Jurkat, Clone E6-1 (cell line): ENCODE measurements around the gene CUBN.
"Not testable (repeated sequence)": the region's sequence is repeated elsewhere in the genome, so short reads cannot be mapped to it uniquely, and the experiment has no call there.

Source experiments
- DNase-seq: peaks from one replicate; pipeline ENCODE4 v3.0.0-alpha.2; 2011; ENCODE audit warnings: low read depth, low spot score
- H3K4me3 ChIP-seq: 2 replicates; pipeline ENCODE4 v1.5.1; 2011; ENCODE audit warnings: mild to moderate bottlenecking, low read length, control low read depth, moderate library complexity

The CUBN gene

GRCh38 chr10:17144032-17144431 is 14.4 kb upstream of the CUBN start:
- no peak for DNase-seq
- no peak overlapping the region for H3K4me3 ChIP-seq

DNA sequence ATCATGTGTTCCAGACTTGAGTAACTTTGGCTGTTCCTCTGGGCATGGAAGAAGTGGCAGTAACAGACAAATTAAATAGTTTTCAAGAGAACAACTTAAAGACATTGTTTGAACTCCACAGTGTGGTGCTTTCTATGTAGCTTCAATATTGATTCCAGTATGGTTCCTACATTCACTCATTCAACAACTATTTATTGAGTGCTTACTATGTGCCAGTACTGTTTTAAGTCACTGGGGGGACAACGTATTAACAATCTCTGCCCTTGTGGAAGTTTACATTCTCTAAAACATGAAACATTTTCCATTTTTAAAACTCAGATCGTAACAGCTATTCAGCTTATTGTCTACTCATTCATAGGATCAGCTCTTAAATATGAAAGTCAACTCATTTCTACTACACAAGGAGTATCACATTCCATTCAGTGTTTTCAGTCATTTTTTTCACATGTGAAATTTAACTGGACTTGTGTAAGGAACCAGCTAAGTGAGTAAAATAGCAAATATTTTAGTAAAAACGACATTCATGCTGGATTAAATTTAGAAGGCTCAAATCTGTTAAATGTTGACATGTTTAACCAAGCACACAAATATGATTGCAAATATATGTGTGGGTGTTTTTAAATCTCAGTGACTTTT is 13.6 kb upstream of the CUBN start:
- DNase-seq: no peak
- H3K4me3 ChIP-seq: no peak overlapping the region

DNA sequence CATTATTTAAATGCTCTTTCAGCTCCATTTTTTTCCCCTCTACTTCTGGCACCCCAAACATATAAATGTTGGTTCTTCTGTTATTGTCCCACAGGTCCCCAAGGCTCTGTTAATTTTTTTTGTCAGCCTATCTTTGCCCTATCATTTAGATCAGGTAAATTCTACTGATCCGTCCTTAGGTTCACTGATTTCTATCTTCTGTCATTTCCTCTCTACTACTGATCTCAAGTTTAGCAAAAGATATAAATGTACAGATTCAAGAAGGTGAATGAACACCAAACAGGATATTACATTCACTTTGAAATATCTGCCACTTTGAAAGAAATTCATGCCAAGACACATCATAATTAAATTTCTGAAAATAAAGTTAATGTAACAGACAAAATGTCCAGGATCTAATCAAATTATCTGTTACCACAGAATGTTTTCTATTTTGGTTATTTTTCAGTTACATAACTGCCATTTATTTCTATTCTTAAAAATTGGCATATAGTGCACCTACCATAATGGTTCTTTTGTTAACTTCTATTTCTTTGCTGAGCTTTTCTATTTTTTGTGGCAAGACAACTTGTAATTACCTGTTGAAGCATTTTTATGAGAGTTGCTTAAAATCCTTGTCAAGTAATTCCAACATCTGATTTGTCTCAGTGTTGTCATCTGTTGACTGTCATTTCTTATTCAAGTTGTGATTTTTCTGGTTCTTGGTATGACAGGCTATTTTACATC is 12.1 kb upstream of the CUBN start:
- DNase-seq: peak; percentile 33
- no peak overlapping the region for H3K4me3 ChIP-seq

DNA sequence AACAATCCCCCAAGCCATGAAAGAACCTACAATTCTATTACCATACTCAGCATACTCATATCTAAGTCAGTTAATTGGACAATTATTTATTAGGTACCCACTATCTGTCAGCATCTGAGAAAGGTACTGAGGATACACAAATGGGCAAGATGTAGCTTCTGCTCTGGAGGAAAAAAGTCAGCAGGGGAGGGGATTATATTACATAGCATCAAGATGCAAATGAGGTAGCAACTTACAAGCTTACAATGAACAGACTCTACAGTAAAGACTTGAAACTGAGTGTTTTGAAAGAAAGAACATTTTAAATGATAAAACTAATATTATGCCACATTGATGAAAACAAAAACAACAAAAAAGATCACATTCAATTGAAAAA is 10.8 kb upstream of the CUBN start:
- no peak for DNase-seq
- H3K4me3 ChIP-seq: no peak overlapping the region

GRCh38 chr10:17138460-17139042 is 8.9 kb upstream of the CUBN start:
- DNase-seq: no peak
- H3K4me3 ChIP-seq: no peak overlapping the region

DNA sequence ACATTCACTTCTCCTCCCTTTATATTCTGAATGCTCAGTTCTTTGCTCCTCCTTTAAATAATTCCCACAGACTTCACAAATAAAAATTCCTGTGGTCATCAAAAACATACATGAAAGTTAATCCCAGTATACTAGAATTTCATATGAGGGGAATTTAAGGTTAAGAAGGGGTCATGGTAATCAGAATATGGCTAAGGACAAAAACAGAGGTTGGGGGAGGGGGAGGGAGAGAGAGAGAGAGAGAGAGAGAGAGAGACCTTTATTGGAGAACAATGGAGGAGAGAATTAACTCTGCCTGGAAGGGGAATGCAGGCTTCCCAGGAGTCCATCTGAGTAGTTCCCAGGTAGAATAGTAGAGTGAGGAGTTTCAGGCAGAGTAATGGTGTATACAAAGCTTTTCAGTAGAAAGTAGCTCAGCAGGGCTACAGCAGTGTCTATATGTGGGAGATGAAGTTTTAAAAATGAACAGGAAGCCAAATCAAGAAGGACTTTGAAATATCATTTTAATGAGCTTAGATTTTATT is 5.2 kb upstream of the CUBN start:
- no peak for DNase-seq
- no peak overlapping the region for H3K4me3 ChIP-seq

- no peak for DNase-seq
- no peak overlapping the region for H3K4me3 ChIP-seq
Measured at GRCh38 chr10:17134282-17134681, 4.7 kb upstream of the CUBN start.

- no peak overlapping the region for H3K4me3 ChIP-seq
- DNase-seq: no peak
Measured at GRCh38 chr10:17128261-17128660, 1.4 kb downstream of the CUBN start.

DNA sequence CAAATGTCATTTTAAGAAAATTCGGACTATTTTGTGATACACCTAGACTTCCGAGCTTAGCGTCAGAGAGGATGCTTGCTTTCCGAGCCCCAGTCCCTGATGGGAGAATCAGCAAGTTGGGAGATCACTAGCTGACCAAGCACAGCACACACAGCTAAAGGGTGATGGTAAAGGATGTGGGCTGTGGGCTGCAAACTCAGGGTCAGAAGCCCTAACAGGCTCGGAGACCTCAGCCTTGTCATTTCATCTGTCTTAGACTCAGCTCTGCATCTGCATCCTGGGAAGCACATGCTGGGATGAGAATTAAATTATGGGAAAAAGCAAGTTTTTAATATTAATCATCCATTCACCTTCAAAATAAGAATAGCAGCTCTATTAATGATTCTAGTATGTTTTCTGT is 3.3 kb downstream of the CUBN start:
- no peak for DNase-seq
- no peak overlapping the region for H3K4me3 ChIP-seq

DNA sequence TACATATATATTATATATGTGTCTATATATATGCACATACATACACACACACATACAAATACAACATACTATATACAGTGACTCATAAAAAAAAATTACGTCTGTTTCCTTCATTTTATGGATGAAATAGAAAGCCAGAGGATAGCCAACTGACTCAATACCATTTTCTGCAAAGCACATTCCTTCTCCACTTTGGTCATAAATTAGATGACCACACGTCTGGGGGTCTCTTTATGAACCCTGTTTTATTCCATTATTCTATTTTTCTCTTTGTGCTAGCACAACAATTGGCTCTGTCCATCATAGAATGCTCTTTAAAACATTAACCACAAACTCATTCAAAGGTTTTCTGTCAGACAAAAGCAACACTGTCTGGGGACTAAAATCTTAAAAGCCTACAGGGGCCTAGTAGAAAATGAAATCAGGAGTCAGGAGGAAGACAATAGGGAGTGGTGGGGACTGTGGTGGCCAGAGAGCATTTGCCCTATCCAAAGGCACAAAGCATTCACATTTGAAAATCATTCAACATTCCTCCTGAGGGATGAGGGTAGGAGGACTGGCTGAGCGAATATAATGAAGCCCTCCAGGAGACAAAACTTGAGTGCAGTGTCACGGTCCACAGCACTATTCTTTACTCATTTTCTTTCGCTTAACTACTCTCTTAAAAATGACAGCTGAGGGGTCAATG is 4.3 kb downstream of the CUBN start:
- no peak for DNase-seq
- no peak overlapping the region for H3K4me3 ChIP-seq

- no peak overlapping the region for H3K4me3 ChIP-seq
- no peak for DNase-seq
Measured at GRCh38 chr10:17123961-17124360, 5.7 kb downstream of the CUBN start.

- H3K4me3 ChIP-seq: no peak overlapping the region
- DNase-seq: no peak
Measured at GRCh38 chr10:17122726-17123661, 6.6 kb downstream of the CUBN start.

DNA sequence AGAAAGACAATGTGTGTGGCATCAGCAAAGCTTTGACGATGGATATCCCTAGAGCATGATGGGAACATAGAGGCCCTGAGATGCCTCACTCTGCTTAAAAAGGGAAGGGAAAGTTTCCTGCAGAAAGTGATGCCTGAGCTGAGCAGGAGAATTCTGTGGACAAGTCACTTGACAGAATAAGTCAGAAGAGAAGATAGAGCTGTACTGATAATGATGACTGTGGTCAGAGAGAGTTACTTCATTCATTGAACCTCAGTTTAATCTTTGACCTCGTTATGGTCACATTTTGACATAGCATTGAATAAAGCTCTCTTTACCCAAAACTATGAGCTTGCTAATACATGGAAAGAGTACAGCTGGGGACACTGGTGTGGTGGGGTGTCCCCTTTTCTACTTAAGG is 7.6 kb downstream of the CUBN start:
- no peak overlapping the region for H3K4me3 ChIP-seq
- no peak for DNase-seq

- no peak for DNase-seq
- H3K4me3 ChIP-seq: no peak overlapping the region
Measured at GRCh38 chr10:17120694-17121093, 8.9 kb downstream of the CUBN start.

DNA sequence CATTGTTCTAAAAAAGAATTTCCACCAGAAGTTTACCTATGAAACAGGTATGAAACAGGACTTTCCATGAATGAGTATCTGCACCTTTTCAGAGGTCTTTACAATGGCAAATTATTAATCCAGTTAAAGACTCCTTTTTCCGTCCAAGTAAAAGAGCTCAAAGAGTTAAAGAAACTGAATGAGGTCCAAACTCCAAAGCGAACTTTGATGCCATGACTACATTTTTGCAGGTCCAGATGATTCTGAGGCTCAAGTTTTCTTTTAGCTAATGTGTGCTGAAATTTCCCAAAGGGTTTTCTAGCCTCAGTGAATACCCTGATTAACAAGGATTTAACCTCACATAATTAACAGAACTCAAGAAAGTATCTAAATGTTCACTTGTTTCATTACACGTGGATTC is 9.8 kb downstream of the CUBN start:
- H3K4me3 ChIP-seq: no peak overlapping the region
- DNase-seq: no peak

- DNase-seq: no peak
- no peak overlapping the region for H3K4me3 ChIP-seq
Measured at GRCh38 chr10:17116193-17116592, 13.4 kb downstream of the CUBN start.

DNA sequence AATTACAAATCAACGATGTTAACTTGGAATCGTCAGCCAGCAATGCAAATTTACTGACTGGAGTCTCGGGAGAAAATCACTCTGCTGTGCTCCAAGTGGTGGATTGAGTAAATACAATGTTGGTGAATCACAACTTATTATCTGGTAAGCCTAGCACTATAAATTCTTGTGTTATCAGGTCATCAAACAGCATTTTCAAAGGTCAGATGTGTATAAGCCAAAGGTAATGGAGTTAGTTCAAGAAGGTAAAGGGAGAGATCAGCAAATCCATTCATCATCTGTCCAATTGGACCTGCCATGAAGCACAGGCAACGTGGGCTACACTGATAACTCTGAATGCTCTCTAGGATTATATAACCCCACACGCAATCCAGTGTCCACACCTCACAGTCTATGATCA is 13.9 kb downstream of the CUBN start:
- no peak overlapping the region for H3K4me3 ChIP-seq
- DNase-seq: no peak

DNA sequence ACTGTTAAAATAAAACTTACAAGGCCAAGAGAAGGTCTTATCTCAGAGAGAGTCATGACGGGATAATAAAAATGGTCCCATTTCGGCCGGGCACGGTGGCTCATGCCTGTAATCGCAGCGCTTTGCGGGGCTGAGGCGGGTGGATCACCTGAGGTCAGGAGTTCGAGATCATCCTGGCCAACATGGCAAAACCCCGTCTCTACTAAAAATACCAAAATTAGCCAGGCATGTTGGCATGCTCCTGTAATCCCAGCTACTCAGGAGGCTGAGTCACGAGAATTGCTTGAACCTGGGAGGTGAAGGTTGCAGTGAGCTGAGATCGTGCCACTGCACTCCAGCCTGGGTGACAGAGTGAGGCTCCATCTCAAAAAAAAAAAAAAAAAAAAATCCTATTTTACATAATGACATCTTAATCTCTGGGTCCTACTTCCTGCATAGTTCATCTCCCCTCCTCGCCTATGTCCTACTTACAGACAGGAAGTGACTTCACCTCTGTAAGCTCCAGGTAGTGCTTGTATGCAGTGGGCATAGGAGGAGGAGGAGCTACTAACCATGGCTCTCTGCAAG is 14.7 kb downstream of the CUBN start:
- not testable (repeated sequence) for H3K4me3 ChIP-seq
- peak; percentile 54 for DNase-seq
